AG09309 (cell line): ENCODE measurements around the gene PGPEP1.

ENCODE experiments used
- DNase-seq: peaks from one replicate; pipeline ENCODE4 v3.0.0-alpha.2; 2010; ENCODE audit warnings: low read depth
- H3K4me3 ChIP-seq: 2 replicates; pipeline ENCODE4 v1.5.1; 2011; ENCODE audit warnings: mild to moderate bottlenecking, low read depth, low read length, moderate library complexity; ENCODE audit not compliant: control insufficient read depth
- CTCF ChIP-seq: IDR thresholded peaks from 2 replicates; pipeline ENCODE4 v1.5.1; 2011; ENCODE audit warnings: mild to moderate bottlenecking, low read depth, low read length, inconsistent platforms; ENCODE audit not compliant: insufficient read depth, control insufficient read depth; ENCODE audit errors: missing control alignments

PGPEP1 gene

GRCh38 chr19:18293642-18294466 lies 46.5 kb upstream of the PGPEP1 start:
- H3K4me3 ChIP-seq, result no peak overlapping the region
- no peak for TF ChIP-seq CTCF
- DNase-seq, result no peak

- H3K4me3 ChIP-seq, result no peak overlapping the region
- TF ChIP-seq CTCF, result no peak
- DNase-seq, result no peak
Observed at GRCh38 chr19:18294467-18294864, 45.9 kb upstream of the PGPEP1 start.

- no peak for TF ChIP-seq CTCF
- H3K4me3 ChIP-seq, result no peak overlapping the region
- no peak for DNase-seq
Observed at GRCh38 chr19:18295034-18295451, 45.4 kb upstream of the PGPEP1 start.

- DNase-seq, result no peak
- no peak for TF ChIP-seq CTCF
- H3K4me3 ChIP-seq, result no peak overlapping the region
Observed at GRCh38 chr19:18297308-18297707, 43.1 kb upstream of the PGPEP1 start.

GRCh38 chr19:18298601-18299000 lies 41.8 kb upstream of the PGPEP1 start:
- DNase-seq, result no peak
- TF ChIP-seq CTCF, result no peak
- H3K4me3 ChIP-seq, result no peak overlapping the region

- TF ChIP-seq CTCF, result no peak
- no peak overlapping the region for H3K4me3 ChIP-seq
- no peak for DNase-seq
Observed at GRCh38 chr19:18299654-18300053, 40.7 kb upstream of the PGPEP1 start.
